Stimulated activated effector memory CD8-positive, alpha-beta T cell treated with anti-CD3 and anti-CD28 coated beads, Interleukin-12 subunit alpha, Interleukin-12 subunit beta, amount 100 ng/mL, for 72 hours (primary cell): ENCODE measurements around the gene SREK1IP1.
A peak's percentile ranks its signal among the peaks of the same experiment; 100 is the strongest.

Source experiments
- ATAC-seq: fragments of 150-1000 bp; cut with Tn5 transposase; 2 replicates; pipeline ENCODE4 v1.10.0; 2021
- DNase-seq, 2 donors: peaks; one replicate each; pipeline ENCODE4 v3.0.0; 2021 to 2022; ENCODE audit warnings: low spot score in 2 of 2
- H3K27ac Mint-ChIP-seq: one replicate; pipeline ENCODE4 v1.8.0; 2022; ENCODE audit warnings: mild to moderate bottlenecking, mixed read lengths
- H3K36me3 Mint-ChIP-seq: one replicate; pipeline ENCODE4 v1.8.0; 2022; ENCODE audit warnings: mild to moderate bottlenecking, mixed read lengths
- H3K4me1 Mint-ChIP-seq: one replicate; pipeline ENCODE4 v1.8.0; 2022; ENCODE audit warnings: mixed read lengths
- H3K4me3 Mint-ChIP-seq: one replicate; pipeline ENCODE4 v1.8.0; 2022; ENCODE audit warnings: mild to moderate bottlenecking, mixed read lengths
- H3K9me3 Mint-ChIP-seq: one replicate; pipeline ENCODE4 v1.8.0; 2022; ENCODE audit warnings: mixed read lengths

The SREK1IP1 gene

GRCh38 chr5:64671678-64672077 is 96.8 kb downstream of the SREK1IP1 start:
- ATAC-seq (peak; percentile 70), DNase-seq (no peak)
- no peaks in the 10 kb centered on the region for H3K4me1 Mint-ChIP-seq
- H3K36me3 Mint-ChIP-seq: no peaks in the 10 kb centered on the region
- H3K9me3 Mint-ChIP-seq: no peaks in the 10 kb centered on the region
- H3K4me3 Mint-ChIP-seq: no peak overlapping the region
- no peak overlapping the region for H3K27ac Mint-ChIP-seq

GRCh38 chr5:64670277-64670676 is 98.2 kb downstream of the SREK1IP1 start:
- H3K27ac Mint-ChIP-seq: no peak overlapping the region
- H3K9me3 Mint-ChIP-seq: no peaks in the 10 kb centered on the region

More at GRCh38 chr5:64670277-64670676, 98.2 kb downstream of the SREK1IP1 start:
- no peak for DNase-seq
- ATAC-seq: no peak
- Mint-ChIP-seq H3K4me1 (no peaks in the 10 kb centered on the region), H3K4me3 (no peak overlapping the region), H3K36me3 (no peaks in the 10 kb centered on the region)
